Measurements from ENCODE around the gene HDAC4. TPM values are rescaled to one million over a fixed set of nuclear protein-coding genes. Genes with fewer than 3 reads are reported as not detected.

The HDAC4 gene
- total RNA-seq, 1 experiment from 2014 or later, result 47.6 TPM

DNA sequence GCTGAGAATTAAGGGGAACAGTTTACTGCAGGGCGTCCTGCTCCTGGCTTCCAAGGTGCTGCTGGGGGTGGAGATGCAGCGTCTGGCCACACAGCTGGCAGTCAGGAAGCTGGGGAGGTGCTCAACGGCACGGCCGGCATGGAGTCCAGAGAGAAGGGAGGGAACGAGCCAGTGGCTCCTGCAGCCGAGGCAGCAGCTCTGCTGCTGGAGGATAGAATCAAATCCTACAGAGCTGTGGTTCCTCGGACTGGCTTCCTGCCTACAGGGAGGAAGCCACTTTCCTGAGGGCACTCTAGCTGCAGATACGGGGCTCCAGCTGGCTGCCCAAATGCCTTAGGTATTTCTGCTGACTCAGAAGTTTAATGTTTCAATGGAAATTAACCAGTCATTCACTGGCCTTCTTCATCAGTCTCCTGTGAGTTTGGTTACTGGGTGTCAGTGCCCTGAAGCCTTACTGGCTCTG is 286.7 kb downstream of the HDAC4 start:
- H3K4me3 ChIP-seq (replicated peaks in 1 of 2; ENCODE audit: low read depth in 1 of 2, low read length in 2 of 2), result no peak overlapping the region
- no peaks in the 10 kb centered on the region for H3K27me3 ChIP-seq (ENCODE audit: insufficient read depth, low read length)
- intact Hi-C loops (cut with micrococcal nuclease), result no loop called here
- RAD21 ChIA-PET (ENCODE audit: low non-redundant PET in 1 of 2, low total read pairs in 2 of 2, uncharacterized antibody in 2 of 2, unreplicated experiment in 2 of 2), result no interaction called here
- H3K9ac ChIP-seq (ENCODE audit: low read length), result no peak overlapping the region
- H3K4me2 ChIP-seq (ENCODE audit: low read length), result no peak overlapping the region
- CTCF ChIA-PET, result no interaction called here
- ATAC-seq (no peak), DNase-seq (ENCODE audit: low read depth, low spot score) (no peak)
- TF ChIP-seq POLR2AphosphoS5 (IDR thresholded peaks at IDR 0.05; ENCODE audit: low read depth, low read length), result no peak
- TF ChIP-seq SP1 (IDR thresholded peaks at IDR 0.05; ENCODE audit: low read depth), result no peak
- TF ChIP-seq, protein P1, sequence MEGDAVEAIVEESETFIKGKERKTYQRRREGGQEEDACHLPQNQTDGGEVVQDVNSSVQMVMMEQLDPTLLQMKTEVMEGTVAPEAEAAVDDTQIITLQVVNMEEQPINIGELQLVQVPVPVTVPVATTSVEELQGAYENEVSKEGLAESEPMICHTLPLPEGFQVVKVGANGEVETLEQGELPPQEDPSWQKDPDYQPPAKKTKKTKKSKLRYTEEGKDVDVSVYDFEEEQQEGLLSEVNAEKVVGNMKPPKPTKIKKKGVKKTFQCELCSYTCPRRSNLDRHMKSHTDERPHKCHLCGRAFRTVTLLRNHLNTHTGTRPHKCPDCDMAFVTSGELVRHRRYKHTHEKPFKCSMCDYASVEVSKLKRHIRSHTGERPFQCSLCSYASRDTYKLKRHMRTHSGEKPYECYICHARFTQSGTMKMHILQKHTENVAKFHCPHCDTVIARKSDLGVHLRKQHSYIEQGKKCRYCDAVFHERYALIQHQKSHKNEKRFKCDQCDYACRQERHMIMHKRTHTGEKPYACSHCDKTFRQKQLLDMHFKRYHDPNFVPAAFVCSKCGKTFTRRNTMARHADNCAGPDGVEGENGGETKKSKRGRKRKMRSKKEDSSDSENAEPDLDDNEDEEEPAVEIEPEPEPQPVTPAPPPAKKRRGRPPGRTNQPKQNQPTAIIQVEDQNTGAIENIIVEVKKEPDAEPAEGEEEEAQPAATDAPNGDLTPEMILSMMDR (IDR thresholded peaks at IDR 0.05 in 2 of 3, conservative IDR thresholded peaks at IDR 0.05 in 1 of 3; ENCODE audit: borderline replicate concordance in 1 of 3, insufficient read depth in 1 of 3, low read depth in 2 of 3, low read length in 2 of 3), result no peak
- no peak for TF ChIP-seq CEBPB (IDR thresholded peaks at IDR 0.05; ENCODE audit: low read depth)
- no peak for TF ChIP-seq YY1 (IDR thresholded peaks at IDR 0.05; ENCODE audit: extremely low read depth, insufficient replicate concordance, low read depth, low read length)
- TF ChIP-seq JUND (IDR thresholded peaks at IDR 0.05), result no peak
- TF ChIP-seq EZH2 (IDR thresholded peaks at IDR 0.05), result no peak
- TF ChIP-seq ZBTB33 (IDR thresholded peaks at IDR 0.05; ENCODE audit: extremely low read depth, insufficient replicate concordance, low read length), result no peak
- no peak for TF ChIP-seq ATF3 (IDR thresholded peaks at IDR 0.05)
- TF ChIP-seq MAX (IDR thresholded peaks at IDR 0.05), result no peak
- TF ChIP-seq TCF7L2 (IDR thresholded peaks at IDR 0.05; ENCODE audit: borderline replicate concordance, extremely low read depth, insufficient read depth, insufficient read length), result no peak
- TF ChIP-seq ZFX (IDR thresholded peaks at IDR 0.05), result no peak
- peaks cover 0 to 4% of the 10 kb centered on the region in 2 experiments; a peak in 1 of 4 replicates for H3K4me1 ChIP-seq (ENCODE audit: control insufficient read depth in 1 of 2, insufficient read depth in 2 of 2, low read length in 2 of 2)
- H4K20me1 ChIP-seq (ENCODE audit: insufficient read depth), result no peaks in the 10 kb centered on the region
- no peaks in the 10 kb centered on the region for H3K9me3 ChIP-seq (ENCODE audit: control insufficient read depth in 1 of 2, insufficient read depth in 1 of 2, low read depth in 1 of 2, low read length in 2 of 2)
- no peak overlapping the region for H2AFZ ChIP-seq (ENCODE audit: low read depth, low read length, poor library complexity, severe bottlenecking)
- no peaks in the 10 kb centered on the region for H3K79me2 ChIP-seq (ENCODE audit: insufficient read depth, low read length)
- no peak overlapping the region for H3K27ac ChIP-seq (ENCODE audit: low read depth, low read length)
- no TSS peak for BruUV-seq (replicated peaks)
- POLR2A ChIA-PET, result no interaction called here
- H3K9me2 ChIP-seq (ENCODE audit: insufficient read depth), result no peaks in the 10 kb centered on the region
- peaks cover 0 to 4% of the 10 kb centered on the region in 2 experiments; a peak in 1 of 4 replicates for H3K36me3 ChIP-seq (ENCODE audit: control insufficient read depth in 1 of 2, insufficient read depth in 2 of 2, low read length in 2 of 2)
